IPS DF 6.9 (cell line): ENCODE results near the gene SEL1L.
A peak's percentile ranks its signal among the peaks of the same experiment; 100 is the strongest.

ENCODE experiments used
- DNase-seq: peaks from one replicate; pipeline ENCODE4 v3.0.0-alpha.2; 2013; ENCODE audit warnings: low read depth, low spot score
- H3K27ac ChIP-seq: one replicate; pipeline ENCODE4 v1.5.1; 2013; ENCODE audit warnings: low read length, control low read depth
- H3K27me3 ChIP-seq: 2 replicates; pipeline ENCODE4 v1.6.1; 2013; ENCODE audit warnings: mild to moderate bottlenecking, low read length; ENCODE audit not compliant: control insufficient read depth, insufficient read depth
- H3K36me3 ChIP-seq: 2 replicates; pipeline ENCODE4 v1.6.1; 2013; ENCODE audit warnings: low read length; ENCODE audit not compliant: control insufficient read depth, insufficient read depth
- H3K4me1 ChIP-seq: 2 replicates; pipeline ENCODE4 v1.6.1; 2013; ENCODE audit warnings: low read length; ENCODE audit not compliant: control insufficient read depth, insufficient read depth
- H3K4me3 ChIP-seq: 2 replicates; pipeline ENCODE4 v1.5.1; 2013; ENCODE audit warnings: mild to moderate bottlenecking, low read length
- H3K9me3 ChIP-seq: 2 replicates; pipeline ENCODE4 v1.6.1; 2013; ENCODE audit warnings: low read length, inconsistent platforms; ENCODE audit not compliant: control insufficient read depth, insufficient read depth
- WGBS: extraction: QIAGEN DNeasy Blood & Tissue Kit; methylation state at CpG from one replicate; pipeline ENCODE4 v1.1.7; 2013; ENCODE audit warnings: mixed read lengths, missing lambda C conversion rate; ENCODE audit not compliant: insufficient read length, insufficient coverage; 5-methylcytosine and 5-hydroxymethylcytosine counted together

The SEL1L gene

GRCh38 chr14:81533536-81534343, at the start of gene SEL1L:
SEL1L (minus strand) TSS chr14:81533853; CDS start chr14:81533744, 109 bp downstream.
- peak within 1 kb of the TSS; percentile 86 for H3K4me3 ChIP-seq
- H3K36me3 ChIP-seq: no peaks in the 10 kb centered on the region
- H3K9me3 ChIP-seq: no peaks in the 10 kb centered on the region
- H3K27me3 ChIP-seq: no peaks in the 10 kb centered on the region
- no CpG with 5 or more reads among the region's 50 CpGs for WGBS
- no peaks in the 10 kb centered on the region for H3K4me1 ChIP-seq
- H3K27ac ChIP-seq: no peak within 1 kb of the TSS
- peak; percentile 99 for DNase-seq

DNA sequence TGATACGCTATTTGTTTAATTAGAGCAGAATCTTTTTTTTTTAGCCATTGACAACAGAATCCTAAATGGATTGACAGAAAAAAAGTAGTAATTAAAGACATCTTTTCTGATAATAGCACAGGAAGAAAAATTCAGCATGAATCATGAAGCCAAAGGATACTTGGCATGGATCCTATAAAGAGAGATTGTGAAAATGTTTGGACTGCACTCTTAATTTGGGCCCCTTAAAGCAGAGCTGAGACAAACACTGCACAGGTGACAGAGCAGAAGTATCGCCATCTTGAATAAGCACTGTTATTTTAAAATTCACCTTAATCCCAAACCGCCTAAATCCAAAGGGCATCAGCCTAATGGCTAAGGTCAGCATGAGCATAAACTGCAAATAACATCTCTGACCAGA, 48.8 kb upstream of the SEL1L start:
- Histone ChIP-seq H3K9me3 (no peaks in the 10 kb centered on the region), H3K27ac (no peak overlapping the region), H3K36me3 (no peaks in the 10 kb centered on the region), H3K4me3 (no peak overlapping the region), H3K4me1 (no peaks in the 10 kb centered on the region; the same call in 1 of the 2 replicates), H3K27me3 (no peaks in the 10 kb centered on the region)
- no CpG with 5 or more reads among the region's 3 CpGs for WGBS
- DNase-seq: no peak

- no peaks in the 10 kb centered on the region for H3K36me3 ChIP-seq
- H3K27ac ChIP-seq: no peak overlapping the region
- DNase-seq: no peak
- H3K4me1 ChIP-seq: no peaks in the 10 kb centered on the region
- WGBS: no CpG with 5 or more reads among the region's 2 CpGs
- no peaks in the 10 kb centered on the region for H3K9me3 ChIP-seq
- H3K27me3 ChIP-seq: no peaks in the 10 kb centered on the region
- no peak overlapping the region for H3K4me3 ChIP-seq
Observed at GRCh38 chr14:81579115-81579514, 45.5 kb upstream of the SEL1L start.

- H3K27me3 ChIP-seq: no peaks in the 10 kb centered on the region
- no CpG with 5 or more reads among the region's 5 CpGs for WGBS
Observed at GRCh38 chr14:81571437-81571836, 37.8 kb upstream of the SEL1L start.

GRCh38 chr14:81567302-81567701, 33.6 kb upstream of the SEL1L start:
- Histone ChIP-seq H3K27me3 (no peaks in the 10 kb centered on the region), H3K36me3 (no peaks in the 10 kb centered on the region), H3K9me3 (no peaks in the 10 kb centered on the region), H3K27ac (no peak overlapping the region), H3K4me1 (peaks cover 2% of the 10 kb centered on the region; the same call in 1 of the 2 replicates), H3K4me3 (no peak overlapping the region)
- WGBS: no CpG with 5 or more reads among the region's 6 CpGs
- no peak for DNase-seq

More at GRCh38 chr14:81571437-81571836, 37.8 kb upstream of the SEL1L start:
- no peak for DNase-seq
- Histone ChIP-seq H3K27ac (no peak overlapping the region), H3K4me3 (no peak overlapping the region), H3K4me1 (no peaks in the 10 kb centered on the region), H3K9me3 (no peaks in the 10 kb centered on the region), H3K36me3 (no peaks in the 10 kb centered on the region)

GRCh38 chr14:81565441-81566290, 32.0 kb upstream of the SEL1L start:
- Histone ChIP-seq H3K36me3 (no peaks in the 10 kb centered on the region), H3K27me3 (no peaks in the 10 kb centered on the region), H3K4me3 (no peak overlapping the region), H3K4me1 (peaks cover 3% of the 10 kb centered on the region; the same call in 1 of the 2 replicates), H3K9me3 (no peaks in the 10 kb centered on the region), H3K27ac (no peak overlapping the region)
- no CpG with 5 or more reads among the region's 7 CpGs for WGBS
- no peak for DNase-seq

GRCh38 chr14:81562818-81563217, 29.2 kb upstream of the SEL1L start:
- Histone ChIP-seq H3K4me3 (no peak overlapping the region), H3K36me3 (no peaks in the 10 kb centered on the region), H3K9me3 (no peaks in the 10 kb centered on the region), H3K4me1 (peaks cover 3% of the 10 kb centered on the region; the same call in 1 of the 2 replicates), H3K27me3 (no peaks in the 10 kb centered on the region), H3K27ac (no peak overlapping the region)
- DNase-seq: no peak
- WGBS: no CpG with 5 or more reads among the region's 2 CpGs

DNA sequence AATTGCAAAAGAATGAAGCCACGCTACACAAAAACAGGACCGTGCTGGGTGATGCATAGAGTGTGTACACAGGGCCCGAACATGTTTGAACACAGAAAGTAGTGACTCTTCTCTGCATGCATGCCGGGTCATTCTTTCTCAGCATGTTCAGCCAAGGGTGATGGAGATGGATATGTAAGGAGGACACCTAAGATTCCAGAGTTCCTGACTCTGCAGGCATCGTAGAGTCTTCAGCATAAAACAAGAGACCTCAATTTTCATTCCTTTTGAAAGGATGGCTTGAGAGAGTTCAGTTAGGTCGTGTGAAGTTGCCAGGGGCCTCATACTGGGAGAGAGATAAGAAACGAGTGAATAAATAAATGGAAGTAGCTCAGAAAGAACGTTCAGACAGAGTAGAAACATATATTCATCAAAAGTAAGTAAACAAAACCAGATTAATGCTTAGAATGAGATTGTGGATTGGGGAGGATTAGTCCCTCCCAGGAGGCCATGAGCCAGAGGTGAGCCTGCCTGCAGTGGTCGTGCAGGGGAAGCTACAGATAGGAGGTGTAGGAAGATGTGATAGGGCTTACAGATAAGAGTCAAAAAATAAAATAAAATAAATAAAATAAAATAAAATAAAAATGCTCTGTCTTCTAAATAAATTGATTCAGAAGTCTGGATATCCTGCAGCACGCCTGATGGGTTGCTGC, 27.6 kb upstream of the SEL1L start:
- DNase-seq: peak; percentile 61
- Histone ChIP-seq H3K27me3 (no peaks in the 10 kb centered on the region), H3K9me3 (no peaks in the 10 kb centered on the region), H3K4me3 (no peak overlapping the region), H3K27ac (no peak overlapping the region), H3K36me3 (no peaks in the 10 kb centered on the region), H3K4me1 (peaks cover 3% of the 10 kb centered on the region; the same call in 1 of the 2 replicates)
- WGBS: no CpG with 5 or more reads among the region's 10 CpGs

- no peak overlapping the region for H3K27ac ChIP-seq
- DNase-seq: no peak
- no CpG with 5 or more reads among the region's 3 CpGs for WGBS
- no peaks in the 10 kb centered on the region for H3K36me3 ChIP-seq
- H3K4me1 ChIP-seq: peaks cover 3% of the 10 kb centered on the region; the same call in 1 of the 2 replicates
- H3K9me3 ChIP-seq: no peaks in the 10 kb centered on the region
- H3K27me3 ChIP-seq: no peaks in the 10 kb centered on the region
- H3K4me3 ChIP-seq: no peak overlapping the region
Observed at GRCh38 chr14:81559385-81559784, 25.7 kb upstream of the SEL1L start.

GRCh38 chr14:81557146-81557545, 23.5 kb upstream of the SEL1L start:
- Histone ChIP-seq H3K27ac (no peak overlapping the region), H3K36me3 (no peaks in the 10 kb centered on the region), H3K27me3 (no peaks in the 10 kb centered on the region), H3K9me3 (no peaks in the 10 kb centered on the region), H3K4me1 (peaks cover 1% of the 10 kb centered on the region; the same call in 1 of the 2 replicates), H3K4me3 (no peak overlapping the region)
- DNase-seq: no peak
- WGBS: no CpG with 5 or more reads among the region's 1 CpG
